HepG2 (cell line): ENCODE results near the gene DNASE1.

Source experiments
- ELF4 ChIP-seq: sonication (generic); formaldehyde crosslinking; IDR thresholded peaks from 2 replicates; pipeline ENCODE4 v1.5.0; 2020; ENCODE audit warnings: missing genetic modification reagents, mild to moderate bottlenecking, moderate library complexity, borderline replicate concordance
- FOXM1 ChIP-seq: sonication (generic); formaldehyde crosslinking; IDR thresholded peaks from 2 replicates; pipeline ENCODE4 v1.5.0; 2020; ENCODE audit warnings: missing genetic modification reagents
- SCMH1 ChIP-seq: sonication (generic); formaldehyde crosslinking; IDR thresholded peaks from 2 replicates; pipeline ENCODE4 v1.9.0; 2021; ENCODE audit warnings: missing genetic modification reagents, mild to moderate bottlenecking, borderline replicate concordance
- XBP1 ChIP-seq: sonication (generic); formaldehyde crosslinking; IDR thresholded peaks from 2 replicates; pipeline ENCODE4 v1.5.0; 2020; ENCODE audit warnings: missing genetic modification reagents
- TF ChIP-seq, protein P1 (sequence below): sonication (generic); formaldehyde crosslinking; IDR thresholded peaks from 2 replicates; pipeline ENCODE4 v1.5.0; 2020; ENCODE audit warnings: mild to moderate bottlenecking, missing genetic modification reagents, moderate library complexity

DNA sequence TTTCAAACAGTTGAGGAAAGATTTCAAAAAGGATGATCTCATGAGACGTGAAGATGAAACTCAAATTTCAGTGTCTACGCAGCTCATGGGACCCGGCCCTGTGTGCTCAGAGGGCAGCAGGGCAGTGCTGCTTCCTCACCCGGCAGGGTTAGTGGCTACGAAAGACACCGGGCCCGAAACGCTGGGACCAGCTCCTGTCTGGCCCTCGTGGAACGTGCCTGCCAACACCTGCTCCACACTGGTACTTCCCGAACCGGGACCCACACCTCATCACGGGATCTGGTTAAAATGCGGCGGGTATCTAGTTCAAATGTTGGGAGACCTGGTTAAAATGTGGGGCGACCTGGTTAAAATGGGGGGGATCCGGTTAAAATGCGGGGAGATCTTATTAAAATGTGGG lies 18.7 kb downstream of the DNASE1 start:
- TF ChIP-seq, protein P1, sequence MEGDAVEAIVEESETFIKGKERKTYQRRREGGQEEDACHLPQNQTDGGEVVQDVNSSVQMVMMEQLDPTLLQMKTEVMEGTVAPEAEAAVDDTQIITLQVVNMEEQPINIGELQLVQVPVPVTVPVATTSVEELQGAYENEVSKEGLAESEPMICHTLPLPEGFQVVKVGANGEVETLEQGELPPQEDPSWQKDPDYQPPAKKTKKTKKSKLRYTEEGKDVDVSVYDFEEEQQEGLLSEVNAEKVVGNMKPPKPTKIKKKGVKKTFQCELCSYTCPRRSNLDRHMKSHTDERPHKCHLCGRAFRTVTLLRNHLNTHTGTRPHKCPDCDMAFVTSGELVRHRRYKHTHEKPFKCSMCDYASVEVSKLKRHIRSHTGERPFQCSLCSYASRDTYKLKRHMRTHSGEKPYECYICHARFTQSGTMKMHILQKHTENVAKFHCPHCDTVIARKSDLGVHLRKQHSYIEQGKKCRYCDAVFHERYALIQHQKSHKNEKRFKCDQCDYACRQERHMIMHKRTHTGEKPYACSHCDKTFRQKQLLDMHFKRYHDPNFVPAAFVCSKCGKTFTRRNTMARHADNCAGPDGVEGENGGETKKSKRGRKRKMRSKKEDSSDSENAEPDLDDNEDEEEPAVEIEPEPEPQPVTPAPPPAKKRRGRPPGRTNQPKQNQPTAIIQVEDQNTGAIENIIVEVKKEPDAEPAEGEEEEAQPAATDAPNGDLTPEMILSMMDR (CRISPR knock-in tag): no peak
- TF ChIP-seq ELF4 (CRISPR knock-in tag) (no peak), FOXM1 (CRISPR knock-in tag) (no peak), XBP1 (CRISPR knock-in tag) (no peak), SCMH1 (CRISPR knock-in tag) (no peak)
